ENCODE data around the gene ADGRG2. TPM values are rescaled to one million over a fixed set of nuclear protein-coding genes. Genes with fewer than 3 reads are reported as not detected.
"Not testable (repeated sequence)": the region's sequence is repeated elsewhere in the genome, so short reads cannot be mapped to it uniquely, and the experiment has no call there.

The ADGRG2 gene
- total and polyA plus RNA-seq, 2 experiments from 2014 or later: 1.4 to 2.9 TPM

GRCh38 chrX:19024366-19024765 is 97.9 kb downstream of the ADGRG2 start:
- no peaks in the 10 kb centered on the region for H3K27me3 ChIP-seq
- no peak for TF ChIP-seq CTCF (IDR thresholded peaks at IDR 0.05; ENCODE audit: low read depth, low read length)
- no peak overlapping the region for H3K4me3 ChIP-seq
- no peaks in the 10 kb centered on the region for H3K9me3 ChIP-seq (ENCODE audit: low read depth)
- no peak for DNase-seq (ENCODE audit: low read depth in 1 of 2, low spot score in 1 of 2)
- no peak overlapping the region for H3K27ac ChIP-seq
- H3K36me3 ChIP-seq: no peaks in the 10 kb centered on the region
- H3K4me1 ChIP-seq (ENCODE audit: low read depth): no peaks in the 10 kb centered on the region

DNA sequence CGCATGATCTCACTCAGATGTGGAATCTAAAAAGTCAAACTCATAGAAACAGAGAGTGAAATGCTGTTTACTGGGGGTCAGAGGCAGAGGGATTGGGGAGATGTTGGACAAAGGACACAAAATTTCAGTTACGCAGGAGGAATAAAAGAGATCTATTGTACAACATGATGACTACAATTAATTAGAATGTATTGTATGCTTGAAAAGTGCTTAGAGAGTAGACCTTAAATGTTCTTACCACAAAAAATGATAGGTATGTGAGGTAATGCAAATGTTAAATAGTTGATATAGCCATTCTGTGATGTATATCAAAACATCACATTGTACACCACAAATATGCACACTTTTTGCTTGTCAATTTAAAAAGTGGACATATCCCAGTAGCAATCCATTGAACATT is 102.3 kb downstream of the ADGRG2 start:
- Histone ChIP-seq H3K27me3 (no peaks in the 10 kb centered on the region), H3K9me3 (ENCODE audit: low read depth) (no peaks in the 10 kb centered on the region), H3K4me1 (ENCODE audit: low read depth) (no peaks in the 10 kb centered on the region), H3K36me3 (no peaks in the 10 kb centered on the region), H3K27ac (no peak overlapping the region), H3K4me3 (no peak overlapping the region)
- DNase-seq (ENCODE audit: low read depth in 1 of 2, low spot score in 1 of 2): no peak
- no peak for TF ChIP-seq CTCF (IDR thresholded peaks at IDR 0.05; ENCODE audit: low read depth, low read length)

DNA sequence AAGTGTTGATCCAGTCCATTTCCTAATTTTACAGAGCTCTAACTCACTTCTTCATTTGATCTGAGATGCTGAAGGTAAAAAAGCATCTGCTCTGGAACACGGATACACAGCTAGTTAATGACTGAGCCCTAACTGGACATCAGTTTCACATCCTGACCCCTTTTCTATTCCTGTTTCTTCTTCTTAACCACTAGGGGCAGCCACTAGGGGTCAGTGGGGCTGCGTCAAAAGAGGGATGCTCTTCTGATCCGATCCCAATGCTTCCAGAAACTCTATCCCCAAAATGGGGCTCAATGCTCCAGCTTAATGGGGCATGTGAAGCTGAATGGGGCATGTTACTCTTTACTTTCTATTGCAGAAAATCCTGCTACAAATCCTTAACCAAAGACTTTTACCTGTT is 105.0 kb downstream of the ADGRG2 start:
- no peaks in the 10 kb centered on the region for H3K27me3 ChIP-seq
- H3K9me3 ChIP-seq (ENCODE audit: low read depth): no peaks in the 10 kb centered on the region
- H3K4me1 ChIP-seq (ENCODE audit: low read depth): no peaks in the 10 kb centered on the region
- no peak overlapping the region for H3K27ac ChIP-seq
- peak; percentile 26 to 38 for DNase-seq (ENCODE audit: low read depth in 1 of 2, low spot score in 1 of 2)
- H3K4me3 ChIP-seq: no peak overlapping the region
- H3K36me3 ChIP-seq: no peaks in the 10 kb centered on the region
- TF ChIP-seq CTCF (IDR thresholded peaks at IDR 0.05; ENCODE audit: low read depth, low read length): peak; percentile 59

- not testable (repeated sequence) for H3K36me3 ChIP-seq; H3K4me3 ChIP-seq; H3K9me3 ChIP-seq (ENCODE audit: low read depth); H3K27ac ChIP-seq; H3K27me3 ChIP-seq; DNase-seq (ENCODE audit: low read depth in 1 of 2, low spot score in 1 of 2); H3K4me1 ChIP-seq (ENCODE audit: low read depth)
Measured at GRCh38 chrX:19016614-19017013, 105.7 kb downstream of the ADGRG2 start.

- Histone ChIP-seq H3K4me1 (ENCODE audit: low read depth) (no peaks in the 10 kb centered on the region), H3K9me3 (ENCODE audit: low read depth) (no peaks in the 10 kb centered on the region), H3K27ac (no peak overlapping the region), H3K4me3 (no peak overlapping the region), H3K36me3 (no peaks in the 10 kb centered on the region), H3K27me3 (no peaks in the 10 kb centered on the region)
- no peak for TF ChIP-seq CTCF (IDR thresholded peaks at IDR 0.05; ENCODE audit: low read depth, low read length)
- no peak for DNase-seq (ENCODE audit: low read depth in 1 of 2, low spot score in 1 of 2)
Measured at GRCh38 chrX:19007868-19008267, 114.4 kb downstream of the ADGRG2 start.

GRCh38 chrX:19007011-19007410 is 115.3 kb downstream of the ADGRG2 start:
- no peaks in the 10 kb centered on the region for H3K36me3 ChIP-seq

More at GRCh38 chrX:19007011-19007410, 115.3 kb downstream of the ADGRG2 start:
- H3K27me3 ChIP-seq: no peaks in the 10 kb centered on the region
- no peak for TF ChIP-seq CTCF (IDR thresholded peaks at IDR 0.05; ENCODE audit: low read depth, low read length)
- H3K4me3 ChIP-seq: no peak overlapping the region
- no peaks in the 10 kb centered on the region for H3K9me3 ChIP-seq (ENCODE audit: low read depth)
- no peak overlapping the region for H3K27ac ChIP-seq
- no peaks in the 10 kb centered on the region for H3K4me1 ChIP-seq (ENCODE audit: low read depth)
- no peak for DNase-seq (ENCODE audit: low read depth in 1 of 2, low spot score in 1 of 2)
